Mesendoderm (in vitro differentiated cells): ENCODE data around the gene CCM2.

ENCODE experiments used
- DNase-seq: peaks from one replicate; pipeline ENCODE4 v3.0.0; 2013
- H2AK5ac ChIP-seq: 2 replicates; pipeline ENCODE4 v1.6.1; 2013; ENCODE audit warnings: low read length, inconsistent platforms
- H2BK120ac ChIP-seq: 2 replicates; pipeline ENCODE4 v1.6.1; 2013; ENCODE audit warnings: low read depth, mild to moderate bottlenecking, low read length, moderate library complexity, mixed read lengths
- H2BK15ac ChIP-seq: replicated peaks from 2 replicates; pipeline ENCODE4 v1.6.1; 2013; ENCODE audit warnings: low read depth, mild to moderate bottlenecking, moderate library complexity
- H2BK5ac ChIP-seq: 2 replicates; pipeline ENCODE4 v1.6.1; 2013; ENCODE audit warnings: low read length, inconsistent platforms
- H3K18ac ChIP-seq: 2 replicates; pipeline ENCODE4 v1.6.1; 2013; ENCODE audit warnings: mild to moderate bottlenecking, low read length, mixed read lengths
- H3K23ac ChIP-seq: one replicate; pipeline ENCODE4 v1.6.1; 2013; ENCODE audit warnings: low read length
- H3K27ac ChIP-seq: 2 replicates; pipeline ENCODE4 v1.5.1; 2013; ENCODE audit warnings: low read depth, mild to moderate bottlenecking, inconsistent platforms, low read length, moderate library complexity
- H3K27me3 ChIP-seq: 2 replicates; pipeline ENCODE4 v1.6.1; 2013; ENCODE audit warnings: low read length, control low read depth, mild to moderate bottlenecking, inconsistent platforms; ENCODE audit not compliant: insufficient read depth, poor library complexity
- H3K36me3 ChIP-seq: 2 replicates; pipeline ENCODE4 v1.6.1; 2013; ENCODE audit warnings: low read length, inconsistent platforms; ENCODE audit not compliant: control insufficient read depth, insufficient read depth
- H3K4ac ChIP-seq: one replicate; pipeline ENCODE4 v1.6.1; 2013; ENCODE audit warnings: low read depth, mild to moderate bottlenecking, low read length, moderate library complexity
- H3K4me1 ChIP-seq: 2 replicates; pipeline ENCODE4 v1.6.1; 2013; ENCODE audit warnings: low read depth, low read length, inconsistent platforms; ENCODE audit not compliant: control insufficient read depth
- H3K4me2 ChIP-seq: 2 replicates; pipeline ENCODE4 v1.6.1; 2013; ENCODE audit warnings: low read length
- H3K4me3 ChIP-seq: 2 replicates; pipeline ENCODE4 v1.5.1; 2013; ENCODE audit warnings: mild to moderate bottlenecking, low read length
- H3K56ac ChIP-seq: one replicate; pipeline ENCODE4 v1.6.1; 2013; ENCODE audit warnings: low read length
- H3K79me1 ChIP-seq: 2 replicates; pipeline ENCODE4 v1.6.1; 2013; ENCODE audit warnings: low read length, inconsistent platforms
- H3K79me2 ChIP-seq: 2 replicates; pipeline ENCODE4 v1.6.1; 2013; ENCODE audit warnings: mild to moderate bottlenecking, low read length; ENCODE audit not compliant: control insufficient read depth, insufficient read depth
- H3K9ac ChIP-seq: 2 replicates; pipeline ENCODE4 v1.6.1; 2013; ENCODE audit warnings: low read length, inconsistent platforms
- H4K5ac ChIP-seq: one replicate; pipeline ENCODE4 v1.6.1; 2013; ENCODE audit warnings: low read length
- H4K8ac ChIP-seq: one replicate; pipeline ENCODE4 v1.6.1; 2013; ENCODE audit warnings: low read depth, mild to moderate bottlenecking, control low read depth, low read length, moderate library complexity
- WGBS: extraction: QIAGEN DNeasy Blood & Tissue Kit; methylation state at CpG from one replicate; pipeline ENCODE4 v1.1.7; 2013; ENCODE audit warnings: low lambda C conversion rate, missing lambda C conversion rate; ENCODE audit not compliant: insufficient coverage; ENCODE audit errors: extremely low coverage; 5-methylcytosine and 5-hydroxymethylcytosine counted together

Gene CCM2

DNA sequence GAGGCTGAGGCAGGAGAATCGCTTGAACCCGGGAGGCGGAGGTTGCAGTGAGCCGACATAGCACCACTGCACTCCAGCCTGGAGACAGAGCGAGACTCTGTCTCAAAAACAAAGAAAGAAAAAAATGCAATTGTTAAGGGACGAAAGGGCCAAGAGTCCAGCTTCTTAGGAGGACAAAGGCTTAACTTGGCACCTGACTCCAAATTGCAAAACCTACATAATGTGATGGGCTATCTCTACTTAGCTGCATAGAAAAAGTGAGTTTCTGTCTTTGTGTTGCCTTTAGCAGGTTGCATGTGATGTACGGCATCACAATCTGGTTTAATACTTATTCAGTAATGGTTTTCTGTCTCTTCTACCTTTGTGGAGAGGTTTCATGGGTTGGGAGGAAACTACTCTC, 12.5 kb upstream of the CCM2 start:
- H3K27me3 ChIP-seq, result no peaks in the 10 kb centered on the region
- H3K4me1 ChIP-seq, result peaks cover 5% of the 10 kb centered on the region
- H2BK5ac ChIP-seq, result no peak overlapping the region
- H4K8ac ChIP-seq, result no peak overlapping the region
- H3K18ac ChIP-seq, result no peak overlapping the region
- no peak overlapping the region for H3K27ac ChIP-seq
- no peak overlapping the region for H3K4ac ChIP-seq
- no peak overlapping the region for H2BK15ac ChIP-seq
- no peak overlapping the region for H3K4me3 ChIP-seq
- H2AK5ac ChIP-seq, result no peak overlapping the region
- H3K23ac ChIP-seq, result no peak overlapping the region
- peak overlapping the region; percentile 30 for H3K9ac ChIP-seq
- no peak overlapping the region for H3K4me2 ChIP-seq
- H4K5ac ChIP-seq, result no peak overlapping the region
- peaks cover 8% of the 10 kb centered on the region for H3K79me1 ChIP-seq
- peaks cover 16% of the 10 kb centered on the region for H3K36me3 ChIP-seq
- peaks cover 32% of the 10 kb centered on the region for H3K79me2 ChIP-seq
- no peak overlapping the region for H2BK120ac ChIP-seq
- H3K56ac ChIP-seq, result peak overlapping the region; percentile 5
- DNase-seq, result no peak
- WGBS, result no CpG with 5 or more reads among the region's 7 CpGs

DNA sequence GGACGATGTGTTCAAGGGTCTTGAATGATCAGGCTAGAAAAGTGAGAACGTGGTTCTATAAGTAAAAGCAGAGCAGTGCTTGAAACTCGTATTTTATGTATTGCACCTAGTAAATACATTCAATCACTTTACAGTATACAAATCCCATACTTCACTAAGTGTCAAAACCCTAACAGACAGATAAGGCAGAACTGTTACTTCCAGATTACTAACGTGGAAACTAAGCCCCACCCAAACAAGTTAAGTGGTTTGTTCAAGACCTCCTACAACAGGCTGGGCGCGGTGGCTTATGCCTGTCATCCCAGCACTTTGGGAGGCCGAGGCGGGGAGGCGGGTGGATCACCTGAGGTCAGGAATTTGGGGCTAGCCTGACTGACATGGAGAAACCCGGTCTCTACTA, 12.0 kb upstream of the CCM2 start:
- peaks cover 5% of the 10 kb centered on the region for H3K4me1 ChIP-seq
- no peak overlapping the region for H2BK15ac ChIP-seq
- no peak overlapping the region for H3K9ac ChIP-seq
- no peak overlapping the region for H3K18ac ChIP-seq
- peaks cover 12% of the 10 kb centered on the region for H3K36me3 ChIP-seq
- H3K56ac ChIP-seq, result peak overlapping the region; percentile 5
- H2AK5ac ChIP-seq, result no peak overlapping the region
- no peak overlapping the region for H2BK5ac ChIP-seq
- peaks cover 32% of the 10 kb centered on the region for H3K79me2 ChIP-seq
- no peak overlapping the region for H4K5ac ChIP-seq
- no CpG with 5 or more reads among the region's 10 CpGs for WGBS
- H2BK120ac ChIP-seq, result no peak overlapping the region
- no peak overlapping the region for H3K27ac ChIP-seq
- H3K27me3 ChIP-seq, result no peaks in the 10 kb centered on the region
- H3K23ac ChIP-seq, result no peak overlapping the region
- H4K8ac ChIP-seq, result no peak overlapping the region
- peaks cover 8% of the 10 kb centered on the region for H3K79me1 ChIP-seq
- H3K4me3 ChIP-seq, result no peak overlapping the region
- no peak overlapping the region for H3K4ac ChIP-seq
- DNase-seq, result no peak
- no peak overlapping the region for H3K4me2 ChIP-seq

DNA sequence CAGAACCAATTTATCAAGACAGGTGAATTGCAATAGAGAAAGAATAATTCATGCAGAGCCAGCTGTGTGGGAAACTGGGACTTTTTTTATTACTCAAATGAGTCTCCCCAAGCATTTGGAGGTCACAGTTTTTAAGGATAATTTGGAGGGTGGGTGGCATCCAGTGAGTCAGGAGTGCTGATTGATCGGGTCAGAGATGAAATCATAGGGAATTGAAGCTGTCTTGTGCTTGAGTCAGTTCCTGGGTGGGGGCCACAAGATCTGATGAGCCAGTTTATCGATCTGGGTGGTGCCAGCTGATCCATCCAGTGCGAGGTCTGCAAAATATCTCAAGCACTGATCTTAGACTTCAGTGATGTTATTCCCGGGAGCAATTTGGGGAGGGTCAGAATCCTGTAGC, 11.3 kb upstream of the CCM2 start:
- Histone ChIP-seq H3K79me1 (peaks cover 5% of the 10 kb centered on the region), H3K4me2 (no peak overlapping the region), H3K4ac (no peak overlapping the region), H3K4me3 (no peak overlapping the region), H4K5ac (no peak overlapping the region), H2AK5ac (no peak overlapping the region), H3K36me3 (peaks cover 6% of the 10 kb centered on the region), H2BK15ac (no peak overlapping the region), H3K27ac (no peak overlapping the region), H2BK120ac (no peak overlapping the region), H3K4me1 (peaks cover 5% of the 10 kb centered on the region), H3K9ac (no peak overlapping the region), H3K56ac (no peak overlapping the region), H4K8ac (no peak overlapping the region), H3K27me3 (no peaks in the 10 kb centered on the region), H3K23ac (no peak overlapping the region), H3K79me2 (peaks cover 27% of the 10 kb centered on the region), H2BK5ac (no peak overlapping the region), H3K18ac (no peak overlapping the region)
- no peak for DNase-seq
- no CpG with 5 or more reads among the region's 4 CpGs for WGBS

DNA sequence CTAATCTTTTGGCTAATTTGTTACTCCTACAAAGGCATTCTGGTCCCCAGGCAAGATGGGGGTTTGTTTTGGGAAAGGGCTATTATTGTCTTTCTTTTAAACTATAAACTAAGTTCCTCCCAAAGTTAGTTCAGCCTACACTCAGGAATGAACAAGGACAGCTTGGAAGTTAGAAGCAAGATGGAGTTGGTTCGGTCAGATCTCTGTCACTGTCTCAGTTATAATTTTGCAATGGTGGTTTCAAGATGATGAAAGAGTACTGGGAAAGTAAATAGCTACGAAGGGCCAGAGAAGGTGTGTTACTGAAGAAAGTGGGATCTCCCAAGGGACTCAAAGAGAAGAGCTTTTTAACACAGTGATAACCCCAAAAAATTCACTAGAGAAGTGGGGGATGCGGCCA, 10.9 kb upstream of the CCM2 start:
- H2BK15ac ChIP-seq, result no peak overlapping the region
- peaks cover 5% of the 10 kb centered on the region for H3K4me1 ChIP-seq
- H3K79me2 ChIP-seq, result peaks cover 23% of the 10 kb centered on the region
- H2AK5ac ChIP-seq, result no peak overlapping the region
- H3K79me1 ChIP-seq, result peaks cover 2% of the 10 kb centered on the region
- H3K4ac ChIP-seq, result no peak overlapping the region
- no peak for DNase-seq
- no peak overlapping the region for H3K23ac ChIP-seq
- H3K56ac ChIP-seq, result no peak overlapping the region
- H3K4me2 ChIP-seq, result no peak overlapping the region
- H3K4me3 ChIP-seq, result no peak overlapping the region
- H3K36me3 ChIP-seq, result peaks cover 2% of the 10 kb centered on the region
- H3K9ac ChIP-seq, result no peak overlapping the region
- H3K27ac ChIP-seq, result no peak overlapping the region
- no peak overlapping the region for H2BK120ac ChIP-seq
- H3K18ac ChIP-seq, result no peak overlapping the region
- no peaks in the 10 kb centered on the region for H3K27me3 ChIP-seq
- no peak overlapping the region for H4K8ac ChIP-seq
- H2BK5ac ChIP-seq, result no peak overlapping the region
- no CpG with 5 or more reads among the region's 3 CpGs for WGBS
- no peak overlapping the region for H4K5ac ChIP-seq

DNA sequence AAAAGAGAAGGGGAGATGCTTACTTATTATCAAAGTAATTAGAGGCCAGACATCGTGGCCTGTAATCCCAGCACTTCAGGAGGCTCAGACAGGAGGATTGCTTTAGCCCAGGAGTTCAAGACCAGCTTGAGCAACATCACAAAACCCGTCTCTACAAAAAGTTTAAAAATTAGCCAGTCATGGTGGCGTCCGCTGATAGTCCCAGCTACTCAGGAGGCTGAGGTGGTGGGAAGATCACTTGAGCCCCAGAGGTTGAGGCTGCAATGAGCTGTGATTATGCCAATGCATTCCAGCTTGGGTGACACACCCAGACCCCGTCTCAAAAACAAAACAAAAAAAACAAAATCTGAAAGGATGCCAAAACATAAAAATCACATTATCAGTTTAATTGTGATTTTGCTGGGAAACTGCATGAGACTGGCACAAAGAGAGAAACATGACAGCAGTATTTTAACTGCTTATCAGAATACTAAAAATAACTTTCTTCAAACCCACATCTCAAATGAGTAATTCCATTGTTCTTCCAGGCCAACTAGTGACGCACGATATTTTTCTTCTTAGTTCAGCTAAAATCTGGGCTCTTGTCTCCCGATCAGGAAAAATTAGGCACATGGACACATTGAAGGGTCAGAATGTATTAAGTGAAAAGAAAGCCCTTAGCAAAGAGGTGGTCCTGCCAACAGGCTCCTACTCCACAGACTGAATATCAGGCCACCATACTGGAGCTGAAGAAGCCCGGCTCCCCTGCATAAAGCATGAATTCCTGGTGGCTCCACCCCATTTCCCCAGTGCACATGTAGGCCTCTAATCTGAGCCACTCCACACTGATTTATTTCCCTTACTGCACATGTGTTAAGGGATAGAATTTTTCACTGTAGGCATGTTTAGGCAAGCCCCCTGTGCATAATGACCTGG, 9.6 kb upstream of the CCM2 start:
- peaks cover 11% of the 10 kb centered on the region for H3K79me2 ChIP-seq
- H2BK5ac ChIP-seq, result no peak overlapping the region
- H3K4me1 ChIP-seq, result peaks cover 1% of the 10 kb centered on the region
- no peak overlapping the region for H3K9ac ChIP-seq
- no peak overlapping the region for H3K56ac ChIP-seq
- no peak overlapping the region for H2BK120ac ChIP-seq
- H2BK15ac ChIP-seq, result no peak overlapping the region
- no peak overlapping the region for H3K23ac ChIP-seq
- H3K4me3 ChIP-seq, result no peak overlapping the region
- no peak overlapping the region for H4K5ac ChIP-seq
- H2AK5ac ChIP-seq, result no peak overlapping the region
- H3K4ac ChIP-seq, result no peak overlapping the region
- no CpG with 5 or more reads among the region's 9 CpGs for WGBS
- no peak for DNase-seq
- H3K18ac ChIP-seq, result no peak overlapping the region
- no peaks in the 10 kb centered on the region for H3K79me1 ChIP-seq
- no peak overlapping the region for H3K4me2 ChIP-seq
- H3K27me3 ChIP-seq, result no peaks in the 10 kb centered on the region
- no peak overlapping the region for H4K8ac ChIP-seq
- peak overlapping the region; percentile 25 for H3K27ac ChIP-seq
- H3K36me3 ChIP-seq, result no peaks in the 10 kb centered on the region
